DND-41 (cell line): ENCODE data around the gene ADAP2.
"Not testable (repeated sequence)": the region's sequence is repeated elsewhere in the genome, so short reads cannot be mapped to it uniquely, and the experiment has no call there.

Experiments used
- CTCF ChIP-seq: IDR thresholded peaks from 2 replicates; pipeline ENCODE4 v1.5.1; 2012; ENCODE audit warnings: borderline replicate concordance, low read length, moderate library complexity, mild to moderate bottlenecking; ENCODE audit not compliant: poor library complexity, severe bottlenecking; ENCODE audit errors: extremely low read depth
- EZH2 ChIP-seq: IDR thresholded peaks from 3 replicates; pipeline ENCODE4 v1.6.1; 2012; ENCODE audit warnings: borderline replicate concordance, low read depth, mild to moderate bottlenecking, moderate library complexity, low read length, inconsistent platforms; ENCODE audit not compliant: severe bottlenecking

DNA sequence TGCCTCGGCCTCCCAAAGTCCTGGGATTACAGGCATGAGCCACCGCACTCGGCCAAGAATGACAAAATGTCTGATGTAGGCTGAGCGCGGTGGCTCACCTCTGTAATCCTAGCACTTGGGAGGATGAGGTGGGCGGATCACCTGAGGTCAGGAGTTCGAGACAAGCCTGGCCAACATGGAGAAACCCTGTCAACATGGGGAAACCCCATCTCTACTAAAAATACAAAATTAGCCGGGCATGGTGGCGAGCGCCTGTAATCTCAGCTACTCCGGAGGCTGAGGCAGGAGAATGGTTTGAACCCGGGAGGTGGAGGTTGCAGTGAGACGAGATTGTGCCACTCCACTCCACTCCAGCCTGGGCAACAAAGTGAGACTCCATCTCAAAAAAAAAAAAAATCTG is 46.2 kb downstream of the ADAP2 start:
- not testable (repeated sequence) for TF ChIP-seq CTCF, EZH2
